ENCODE data around the gene GMPPA.

Gene GMPPA

DNA sequence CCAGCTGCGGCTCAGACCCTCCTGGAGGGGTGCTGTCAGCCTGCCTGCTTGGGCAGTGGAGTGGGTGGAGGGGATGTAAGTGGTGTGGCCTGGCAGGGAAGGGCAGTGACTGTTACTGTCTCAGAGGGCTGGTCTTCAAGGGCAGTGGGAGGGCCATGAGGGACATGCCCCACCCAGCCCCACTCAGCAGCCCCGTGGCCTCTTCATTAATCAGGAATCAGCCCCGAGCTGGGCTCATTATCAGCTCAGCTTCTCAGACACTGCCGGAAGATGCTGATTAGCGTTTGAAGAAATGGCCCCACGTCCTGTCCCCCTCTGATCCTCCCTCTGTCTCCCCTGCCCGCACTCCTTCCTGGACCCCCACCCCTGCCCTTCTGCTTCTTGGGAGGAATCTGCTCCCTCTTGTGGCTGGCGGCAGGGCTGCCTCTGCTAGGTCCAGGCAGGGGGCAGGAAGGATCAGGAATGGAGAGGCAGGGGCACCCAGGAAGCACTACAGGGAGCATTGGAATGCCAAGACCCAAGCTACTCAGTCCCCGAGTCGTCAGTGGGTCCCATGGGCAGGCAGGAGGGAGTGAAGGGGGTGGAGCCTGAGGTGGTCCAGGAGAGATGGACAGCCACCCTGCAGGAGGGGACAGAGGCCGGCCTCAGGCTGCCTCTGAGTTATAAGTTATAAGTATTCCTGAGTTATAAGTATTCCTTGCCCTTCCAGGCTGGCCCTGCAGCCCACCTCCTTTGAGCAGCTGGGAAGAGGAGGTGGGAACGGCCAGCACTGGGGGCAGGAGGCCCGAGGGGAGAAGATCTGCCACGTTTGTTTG, 22.6 kb downstream of the GMPPA start:
- Histone ChIP-seq H3K4me1 (ENCODE audit: control insufficient read depth, insufficient read depth, low read length) (peaks cover 40% of the 10 kb centered on the region), H3K4me3 (ENCODE audit: insufficient read depth, low read depth, low read length) (no peak overlapping the region), H3K27ac (ENCODE audit: insufficient read depth, low read depth, low read length, poor library complexity, severe bottlenecking) (no peak overlapping the region), H3K9me3 (ENCODE audit: control insufficient read depth, low read length) (no peaks in the 10 kb centered on the region), H3K27me3 (ENCODE audit: control insufficient read depth, insufficient read depth, low read length, poor library complexity, severe bottlenecking) (peaks cover 22% of the 10 kb centered on the region), H3K36me3 (ENCODE audit: control insufficient read depth, insufficient read depth, low read length) (no peaks in the 10 kb centered on the region)
- 13 to 20% methylated on average over 13 to 14 of the region's 14 CpGs for WGBS, 2 experiments

DNA sequence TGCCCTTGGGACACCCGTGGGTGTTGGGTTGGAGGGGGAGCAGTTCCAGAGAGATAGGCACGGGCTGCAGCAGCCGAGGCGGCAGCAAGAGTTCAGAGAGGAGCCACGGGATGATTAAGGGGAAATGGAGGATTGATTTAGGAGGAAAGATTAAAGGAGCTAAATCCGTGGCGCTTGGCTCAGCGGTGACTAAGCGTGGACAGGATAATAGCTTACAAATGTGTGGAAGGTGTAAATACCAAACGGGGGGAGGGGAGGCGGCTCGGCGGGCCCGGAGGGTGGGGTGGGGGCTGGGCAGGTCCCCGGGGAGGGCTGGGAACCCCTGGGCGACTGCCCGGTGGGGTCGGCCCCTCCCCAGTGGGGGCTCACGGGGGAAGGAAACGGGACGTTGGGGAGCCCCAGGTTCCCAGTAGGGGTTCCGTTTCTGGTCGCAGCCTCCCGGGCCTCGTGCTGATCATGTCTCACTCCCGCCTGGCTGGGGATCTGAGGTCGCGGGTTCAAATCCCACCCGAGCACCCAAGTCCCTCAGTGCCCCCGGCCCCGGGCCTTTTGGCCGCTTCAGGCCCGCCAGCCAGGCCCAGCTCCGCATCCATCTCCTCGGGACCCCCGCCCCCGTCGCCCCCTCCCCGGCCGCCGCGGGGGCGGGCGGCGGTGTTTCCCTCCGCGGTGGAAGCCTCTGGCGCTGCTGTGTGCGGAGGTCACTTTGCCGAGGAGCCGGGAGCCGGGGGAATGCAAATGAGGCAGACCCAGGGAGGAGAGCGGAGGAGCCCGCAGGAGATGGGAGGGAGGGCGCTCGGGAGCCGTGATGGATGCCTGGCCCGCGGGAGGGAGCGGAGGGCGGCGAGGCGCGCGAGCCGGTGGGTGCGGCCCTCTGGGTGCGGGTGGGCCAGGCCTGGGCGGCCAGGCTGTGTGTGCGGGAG, 23.7 kb downstream of the GMPPA start:
- Histone ChIP-seq H3K4me3 (ENCODE audit: insufficient read depth, low read depth, low read length) (peak overlapping the region; percentile 22), H3K36me3 (ENCODE audit: control insufficient read depth, insufficient read depth, low read length) (no peaks in the 10 kb centered on the region), H3K9me3 (ENCODE audit: control insufficient read depth, low read length) (no peaks in the 10 kb centered on the region), H3K4me1 (ENCODE audit: control insufficient read depth, insufficient read depth, low read length) (peaks cover 46% of the 10 kb centered on the region), H3K27ac (ENCODE audit: insufficient read depth, low read depth, low read length, poor library complexity, severe bottlenecking) (no peak overlapping the region), H3K27me3 (ENCODE audit: control insufficient read depth, insufficient read depth, low read length, poor library complexity, severe bottlenecking) (peaks cover 22% of the 10 kb centered on the region)
- WGBS, 2 experiments: 7 to 8% methylated on average over 70 of the region's 70 CpGs

DNA sequence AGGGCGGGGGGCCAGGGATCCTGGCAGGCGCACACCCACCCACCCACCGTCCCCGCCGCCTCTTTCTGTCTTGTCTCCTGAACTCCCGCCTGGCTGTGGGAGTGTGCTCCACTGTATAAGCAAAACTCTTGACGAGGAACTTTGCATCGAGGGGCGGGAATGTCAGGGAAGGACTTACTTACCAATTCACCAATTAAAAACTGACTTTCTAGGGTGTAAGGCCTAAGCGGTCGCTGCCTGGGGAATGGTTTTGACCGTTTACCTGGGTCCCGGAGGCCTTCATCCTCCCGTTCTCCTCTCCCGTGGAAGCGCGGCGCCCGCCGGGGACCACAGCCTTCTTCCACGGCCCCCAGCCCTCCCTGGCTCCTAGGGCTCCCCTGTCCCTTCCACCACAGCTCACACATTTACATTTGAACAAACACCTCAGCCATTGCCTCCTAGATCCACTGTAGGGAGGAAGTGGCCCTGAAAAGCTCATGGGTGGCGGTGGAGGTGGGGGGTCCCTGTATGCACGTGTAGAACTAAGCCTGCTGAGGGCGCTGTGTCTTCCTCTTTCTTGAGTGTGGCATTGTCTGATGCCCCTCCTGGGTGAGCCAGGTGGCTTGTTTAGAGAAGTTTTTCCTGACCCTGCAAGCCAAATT, 24.5 kb downstream of the GMPPA start:
- H3K27me3 ChIP-seq (ENCODE audit: control insufficient read depth, insufficient read depth, low read length, poor library complexity, severe bottlenecking): peaks cover 22% of the 10 kb centered on the region
- no peaks in the 10 kb centered on the region for H3K9me3 ChIP-seq (ENCODE audit: control insufficient read depth, low read length)
- H3K4me1 ChIP-seq (ENCODE audit: control insufficient read depth, insufficient read depth, low read length): peaks cover 45% of the 10 kb centered on the region
- no peak overlapping the region for H3K27ac ChIP-seq (ENCODE audit: insufficient read depth, low read depth, low read length, poor library complexity, severe bottlenecking)
- H3K36me3 ChIP-seq (ENCODE audit: control insufficient read depth, insufficient read depth, low read length): no peaks in the 10 kb centered on the region
- WGBS, 2 experiments: 14% methylated on average over 24 of the region's 24 CpGs
- H3K4me3 ChIP-seq (ENCODE audit: insufficient read depth, low read depth, low read length): peak overlapping the region; percentile 22

DNA sequence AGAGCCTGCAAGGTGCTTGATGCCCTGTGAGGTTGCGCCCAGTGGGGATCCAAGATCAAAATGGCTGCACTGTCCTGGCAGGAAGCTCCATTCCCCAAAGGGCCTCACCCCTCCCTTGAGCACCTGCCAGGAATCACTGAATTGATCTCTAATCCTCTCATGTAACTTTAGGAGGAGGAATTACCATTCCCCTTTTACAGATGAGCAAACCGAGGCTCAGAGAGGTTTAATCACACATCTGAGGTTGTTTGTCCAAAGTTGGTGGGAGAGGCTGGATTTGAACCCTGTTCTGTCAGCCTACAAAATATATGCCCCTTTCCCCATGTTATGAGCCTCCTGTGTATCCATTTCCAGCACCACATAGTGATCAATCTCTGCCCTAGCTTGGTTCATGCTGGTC, 26.1 kb downstream of the GMPPA start:
- Histone ChIP-seq H3K4me1 (ENCODE audit: control insufficient read depth, insufficient read depth, low read length) (peaks cover 46% of the 10 kb centered on the region), H3K9me3 (ENCODE audit: control insufficient read depth, low read length) (no peaks in the 10 kb centered on the region), H3K4me3 (ENCODE audit: insufficient read depth, low read depth, low read length) (no peak overlapping the region), H3K27me3 (ENCODE audit: control insufficient read depth, insufficient read depth, low read length, poor library complexity, severe bottlenecking) (peaks cover 36% of the 10 kb centered on the region), H3K36me3 (ENCODE audit: control insufficient read depth, insufficient read depth, low read length) (no peaks in the 10 kb centered on the region), H3K27ac (ENCODE audit: insufficient read depth, low read depth, low read length, poor library complexity, severe bottlenecking) (no peak overlapping the region)
- WGBS, 2 experiments: 91 to 95% methylated on average over 2 of the region's 2 CpGs

DNA sequence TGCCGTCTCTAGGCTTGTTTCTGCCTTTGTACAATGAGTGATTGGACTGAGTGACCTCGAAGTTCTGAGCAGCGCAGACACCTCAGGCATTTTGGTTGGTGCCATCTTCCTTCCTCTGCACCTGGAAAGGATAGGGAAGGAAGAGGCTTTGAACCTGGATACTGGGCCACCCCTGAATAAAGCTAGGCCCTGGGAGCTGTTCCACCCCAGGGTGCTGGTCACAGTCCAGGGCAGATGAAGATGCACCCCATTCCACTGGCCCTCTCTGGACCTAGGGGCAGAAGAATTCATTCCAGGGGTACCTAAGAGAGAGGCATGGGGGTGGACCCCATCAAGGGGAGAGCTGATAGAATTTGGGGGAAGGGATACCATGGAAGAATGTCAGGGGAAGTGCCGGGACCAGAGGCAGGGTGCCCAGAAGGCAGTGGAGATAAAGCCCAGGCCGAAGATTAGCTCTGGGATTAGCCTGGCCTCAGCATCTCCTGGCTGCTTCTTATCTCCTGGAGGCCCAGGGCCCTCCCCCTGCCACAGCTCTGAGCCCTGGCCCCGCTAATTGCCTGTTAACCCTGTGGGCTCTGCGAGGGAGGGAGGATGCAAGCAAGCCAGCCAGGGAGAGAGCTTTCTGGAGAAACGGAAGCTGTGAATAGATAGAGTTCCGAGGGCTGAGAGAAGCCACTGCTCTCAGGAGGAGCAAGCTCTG, 27.0 kb downstream of the GMPPA start:
- H3K4me1 ChIP-seq (ENCODE audit: control insufficient read depth, insufficient read depth, low read length): peaks cover 41% of the 10 kb centered on the region
- peaks cover 39% of the 10 kb centered on the region for H3K27me3 ChIP-seq (ENCODE audit: control insufficient read depth, insufficient read depth, low read length, poor library complexity, severe bottlenecking)
- WGBS, 2 experiments: 40 to 49% methylated on average over 9 of the region's 9 CpGs
- no peak overlapping the region for H3K27ac ChIP-seq (ENCODE audit: insufficient read depth, low read depth, low read length, poor library complexity, severe bottlenecking)
- no peak overlapping the region for H3K4me3 ChIP-seq (ENCODE audit: insufficient read depth, low read depth, low read length)
- H3K9me3 ChIP-seq (ENCODE audit: control insufficient read depth, low read length): no peaks in the 10 kb centered on the region
- H3K36me3 ChIP-seq (ENCODE audit: control insufficient read depth, insufficient read depth, low read length): no peaks in the 10 kb centered on the region

DNA sequence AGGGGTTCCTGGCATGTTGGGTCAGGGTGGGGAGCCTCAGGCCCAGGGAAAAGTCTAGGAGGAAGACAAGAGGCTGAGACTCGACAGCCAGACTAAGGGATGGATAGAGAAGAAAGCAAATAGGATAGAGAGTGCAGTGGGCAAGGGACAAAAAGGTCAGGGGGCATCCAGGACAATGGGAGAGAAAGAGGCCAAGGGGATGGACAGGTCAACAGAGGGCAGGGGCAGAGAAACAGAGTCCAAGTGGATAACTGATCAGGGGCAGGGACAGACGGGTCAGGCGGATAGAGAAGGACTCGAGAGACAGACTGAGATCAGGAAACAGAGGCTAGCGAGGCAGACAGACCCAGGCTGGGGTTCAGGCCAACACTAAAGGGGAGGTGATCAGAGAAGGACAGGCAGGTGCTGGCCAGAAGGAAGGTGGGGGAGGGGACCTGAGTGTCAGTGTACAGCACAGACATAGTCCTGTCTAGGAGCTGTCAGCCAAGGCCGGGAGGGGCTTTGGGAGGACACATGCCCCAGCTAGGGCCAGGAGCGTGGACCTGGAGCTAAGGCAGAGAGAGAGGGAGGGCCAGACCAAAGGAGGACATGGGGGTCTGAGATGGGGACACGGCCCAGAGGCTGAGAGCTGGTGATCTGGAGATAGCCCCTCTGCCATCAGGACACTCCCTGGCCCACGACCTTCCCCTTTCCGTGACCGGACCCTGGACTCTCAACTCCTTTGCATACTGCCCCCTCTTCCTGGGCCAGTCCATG, 27.8 kb downstream of the GMPPA start:
- Histone ChIP-seq H3K27ac (ENCODE audit: insufficient read depth, low read depth, low read length, poor library complexity, severe bottlenecking) (no peak overlapping the region), H3K4me1 (ENCODE audit: control insufficient read depth, insufficient read depth, low read length) (peaks cover 34% of the 10 kb centered on the region)

DNA sequence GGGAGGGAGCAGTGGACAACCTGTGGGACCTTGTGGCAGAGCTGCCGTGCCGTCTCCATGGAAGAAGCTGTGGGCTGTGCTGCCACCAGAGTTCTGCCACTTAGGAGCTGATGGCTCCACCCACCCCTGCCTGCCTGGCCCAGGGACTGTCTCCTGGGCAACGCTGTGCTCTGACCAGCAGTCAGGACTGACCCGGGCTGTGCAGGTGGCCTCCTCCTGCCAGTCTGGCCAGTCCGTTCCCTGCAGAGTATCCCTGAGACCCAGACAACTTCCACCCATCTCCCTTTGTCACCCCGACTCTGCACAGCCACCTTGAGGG, 28.3 kb downstream of the GMPPA start:
- no peak overlapping the region for H3K27ac ChIP-seq (ENCODE audit: insufficient read depth, low read depth, low read length, poor library complexity, severe bottlenecking)
- peaks cover 28% of the 10 kb centered on the region for H3K4me1 ChIP-seq (ENCODE audit: control insufficient read depth, insufficient read depth, low read length)
- 69 to 72% methylated on average over 6 of the region's 6 CpGs for WGBS, 2 experiments
- no peaks in the 10 kb centered on the region for H3K36me3 ChIP-seq (ENCODE audit: control insufficient read depth, insufficient read depth, low read length)
- H3K9me3 ChIP-seq (ENCODE audit: control insufficient read depth, low read length): no peaks in the 10 kb centered on the region
- no peak overlapping the region for H3K4me3 ChIP-seq (ENCODE audit: insufficient read depth, low read depth, low read length)
- peaks cover 35% of the 10 kb centered on the region for H3K27me3 ChIP-seq (ENCODE audit: control insufficient read depth, insufficient read depth, low read length, poor library complexity, severe bottlenecking)

More for the DNA sequence above, 27.8 kb downstream of the GMPPA start:
- peaks cover 39% of the 10 kb centered on the region for H3K27me3 ChIP-seq (ENCODE audit: control insufficient read depth, insufficient read depth, low read length, poor library complexity, severe bottlenecking)
- H3K36me3 ChIP-seq (ENCODE audit: control insufficient read depth, insufficient read depth, low read length): no peaks in the 10 kb centered on the region
- 62 to 64% methylated on average over 11 of the region's 11 CpGs for WGBS, 2 experiments
- no peaks in the 10 kb centered on the region for H3K9me3 ChIP-seq (ENCODE audit: control insufficient read depth, low read length)
- no peak overlapping the region for H3K4me3 ChIP-seq (ENCODE audit: insufficient read depth, low read depth, low read length)

DNA sequence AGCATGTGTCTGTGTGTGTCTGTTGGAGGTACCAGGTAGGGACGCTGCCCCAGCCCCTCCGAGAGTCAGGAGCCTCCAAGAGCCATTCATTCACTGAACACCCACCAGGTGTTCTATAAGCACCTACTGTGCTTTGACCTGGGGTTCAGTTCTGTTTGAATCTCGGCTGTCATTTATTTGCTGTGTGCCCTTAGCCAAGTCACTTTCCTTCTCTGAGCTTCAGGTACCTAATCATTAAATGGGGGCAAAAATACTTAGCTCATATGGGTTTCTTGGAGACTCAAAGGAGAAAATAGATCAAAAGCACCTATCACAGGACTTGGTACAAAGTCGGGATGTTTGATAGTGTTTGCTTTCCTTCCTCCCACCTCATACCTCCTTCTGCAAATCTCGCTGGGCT, 28.8 kb downstream of the GMPPA start:
- Histone ChIP-seq H3K9me3 (ENCODE audit: control insufficient read depth, low read length) (no peaks in the 10 kb centered on the region), H3K4me1 (ENCODE audit: control insufficient read depth, insufficient read depth, low read length) (peaks cover 27% of the 10 kb centered on the region), H3K27ac (ENCODE audit: insufficient read depth, low read depth, low read length, poor library complexity, severe bottlenecking) (no peak overlapping the region), H3K36me3 (ENCODE audit: control insufficient read depth, insufficient read depth, low read length) (no peaks in the 10 kb centered on the region), H3K4me3 (ENCODE audit: insufficient read depth, low read depth, low read length) (no peak overlapping the region), H3K27me3 (ENCODE audit: control insufficient read depth, insufficient read depth, low read length, poor library complexity, severe bottlenecking) (peaks cover 32% of the 10 kb centered on the region)
- WGBS, 2 experiments: 76 to 82% methylated on average over 5 of the region's 5 CpGs

Measured in ectodermal cell (in vitro differentiated cells).